NCI-H2107 (cell line): ENCODE data around the gene PRDX2.
A peak's percentile ranks its signal among the peaks of the same experiment; 100 is the strongest.

Experiments
- DNase-seq: peaks from one replicate; lab custom pipeline; 2025; lab: John Stamatoyannopoulos, UW

The PRDX2 gene

DNA sequence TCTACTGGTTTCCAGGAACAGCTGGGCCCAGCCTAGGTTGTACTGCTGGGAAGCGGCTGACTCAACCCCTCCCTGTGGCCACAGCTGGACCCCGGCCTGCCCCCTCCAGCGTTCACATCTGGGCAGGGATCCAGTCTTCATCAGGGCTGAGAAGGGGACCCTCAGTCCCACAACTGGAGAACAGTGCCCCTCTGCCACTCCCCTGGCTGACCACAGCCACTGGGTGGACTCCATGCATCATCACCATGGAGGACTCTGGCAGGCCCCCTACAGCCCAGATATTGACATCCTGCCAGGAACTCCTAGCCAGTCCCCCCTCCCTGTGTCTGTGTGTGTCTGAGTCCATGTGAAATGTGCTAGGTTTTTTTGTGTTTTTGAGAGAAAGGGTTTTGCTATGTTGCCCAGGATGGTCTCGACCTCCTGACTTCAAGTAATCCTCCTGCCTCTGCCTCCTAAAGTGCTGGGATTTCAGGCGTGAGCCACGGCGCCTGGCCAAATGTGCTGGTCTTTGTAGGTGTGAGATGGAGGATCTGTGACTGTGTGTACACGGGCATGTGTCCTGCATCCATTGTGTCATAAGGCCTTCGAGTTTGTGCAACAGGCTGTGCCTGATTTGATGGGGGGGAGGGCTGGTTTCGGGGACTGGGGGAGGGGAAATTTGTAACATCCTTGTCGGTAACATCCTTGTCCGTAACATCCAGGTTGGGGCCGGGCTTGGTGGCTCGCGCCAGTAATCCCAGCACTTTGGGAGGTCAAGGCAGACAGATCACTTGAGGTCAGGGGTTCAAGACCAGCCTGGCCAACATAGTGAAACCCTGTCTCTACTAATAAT is 22.2 kb downstream of the PRDX2 start:
- no peak for DNase-seq

DNA sequence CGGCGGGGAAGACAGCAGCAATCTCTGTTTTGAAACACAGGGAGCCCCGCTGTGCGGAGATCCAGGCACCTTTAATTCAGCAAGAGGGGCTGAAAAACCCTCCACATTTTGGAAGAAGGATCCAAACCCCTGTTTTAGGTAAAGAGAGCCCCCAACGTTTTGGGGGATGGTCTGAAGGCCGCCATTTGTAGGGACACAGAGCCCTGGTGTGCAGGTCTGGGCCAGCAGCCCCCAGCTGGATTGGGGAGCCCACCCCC is 22.8 kb downstream of the PRDX2 start:
- no peak for DNase-seq

DNA sequence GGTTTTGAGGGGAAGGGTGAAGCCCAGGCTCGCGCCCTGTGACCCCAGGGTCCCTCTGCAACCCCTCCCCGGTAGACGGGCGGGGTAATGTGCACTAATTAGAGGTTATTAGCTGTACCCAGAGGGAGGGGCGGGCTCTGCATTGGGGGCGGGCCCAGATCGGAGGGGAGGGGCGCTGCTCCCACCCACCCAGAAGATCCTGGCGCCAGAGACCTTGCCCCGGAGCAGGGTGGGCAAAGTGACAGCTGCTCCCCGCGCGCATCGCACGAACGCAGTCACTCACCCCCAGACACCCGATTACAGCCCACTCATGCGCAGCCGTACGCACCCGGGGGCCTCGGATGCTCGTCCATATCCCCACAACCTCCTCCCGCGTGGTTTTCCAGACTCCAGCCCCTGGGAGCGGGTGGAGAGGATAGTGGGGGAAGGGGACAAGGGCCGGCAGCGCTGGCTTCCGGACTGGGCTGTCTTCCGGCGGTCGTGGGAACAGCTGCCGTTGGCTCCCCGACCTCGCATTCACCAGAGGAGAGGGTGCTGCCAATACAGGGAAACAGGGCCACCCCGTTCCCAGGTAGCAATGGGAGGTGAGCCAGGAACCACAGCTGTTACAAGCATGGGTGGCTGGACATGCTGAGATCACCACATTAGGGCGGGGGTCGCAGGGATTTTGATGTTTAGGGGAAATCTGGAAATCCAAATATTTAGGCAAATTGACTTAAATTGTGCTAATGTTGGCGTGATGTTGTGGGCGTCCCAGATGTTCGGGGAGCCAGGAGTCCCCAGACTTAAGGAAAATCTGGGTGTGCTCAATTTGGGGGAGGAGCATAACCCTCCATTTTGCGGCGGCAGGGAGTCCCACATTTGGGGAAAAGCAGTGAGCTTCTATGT is 23.3 kb downstream of the PRDX2 start:
- peak; percentile 79 for DNase-seq

DNA sequence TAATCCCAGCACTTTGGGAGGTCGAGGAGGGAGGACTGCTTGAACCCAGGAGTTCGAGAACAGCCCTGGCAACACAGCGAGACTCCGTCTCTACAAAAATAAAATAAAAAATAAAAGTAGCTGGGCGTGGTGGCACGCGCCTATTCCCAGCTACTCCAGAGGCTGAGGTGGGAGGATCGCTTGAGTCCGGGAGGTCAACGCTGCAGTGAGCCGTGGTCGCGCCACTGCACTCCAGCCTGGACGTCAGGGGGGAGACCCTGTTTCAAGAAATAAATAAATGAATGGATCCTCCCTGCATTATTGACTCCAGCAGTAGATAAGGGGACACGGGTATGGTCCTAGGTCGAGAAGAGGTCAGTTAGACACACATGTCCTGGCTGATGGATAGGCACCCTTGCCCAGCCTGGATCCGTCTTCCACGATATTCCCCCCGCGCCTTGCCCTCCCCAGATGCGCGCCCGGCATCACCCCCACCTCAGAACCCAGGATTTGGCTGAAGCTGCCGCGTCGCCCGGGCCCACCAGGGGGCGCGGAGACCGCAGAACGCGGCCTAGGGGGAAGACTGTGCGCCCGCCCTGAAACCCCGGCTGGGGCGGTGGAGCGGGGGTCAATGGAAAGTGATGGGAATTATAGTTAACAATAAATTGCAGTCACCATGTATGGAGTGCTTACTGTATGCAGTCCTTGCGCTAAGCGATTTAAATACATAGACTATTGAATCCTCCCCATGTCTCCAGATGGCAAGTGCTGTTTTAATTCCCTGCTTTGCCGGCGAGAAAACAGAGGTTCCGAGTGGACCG is 24.2 kb downstream of the PRDX2 start:
- peak; percentile 71 for DNase-seq

DNA sequence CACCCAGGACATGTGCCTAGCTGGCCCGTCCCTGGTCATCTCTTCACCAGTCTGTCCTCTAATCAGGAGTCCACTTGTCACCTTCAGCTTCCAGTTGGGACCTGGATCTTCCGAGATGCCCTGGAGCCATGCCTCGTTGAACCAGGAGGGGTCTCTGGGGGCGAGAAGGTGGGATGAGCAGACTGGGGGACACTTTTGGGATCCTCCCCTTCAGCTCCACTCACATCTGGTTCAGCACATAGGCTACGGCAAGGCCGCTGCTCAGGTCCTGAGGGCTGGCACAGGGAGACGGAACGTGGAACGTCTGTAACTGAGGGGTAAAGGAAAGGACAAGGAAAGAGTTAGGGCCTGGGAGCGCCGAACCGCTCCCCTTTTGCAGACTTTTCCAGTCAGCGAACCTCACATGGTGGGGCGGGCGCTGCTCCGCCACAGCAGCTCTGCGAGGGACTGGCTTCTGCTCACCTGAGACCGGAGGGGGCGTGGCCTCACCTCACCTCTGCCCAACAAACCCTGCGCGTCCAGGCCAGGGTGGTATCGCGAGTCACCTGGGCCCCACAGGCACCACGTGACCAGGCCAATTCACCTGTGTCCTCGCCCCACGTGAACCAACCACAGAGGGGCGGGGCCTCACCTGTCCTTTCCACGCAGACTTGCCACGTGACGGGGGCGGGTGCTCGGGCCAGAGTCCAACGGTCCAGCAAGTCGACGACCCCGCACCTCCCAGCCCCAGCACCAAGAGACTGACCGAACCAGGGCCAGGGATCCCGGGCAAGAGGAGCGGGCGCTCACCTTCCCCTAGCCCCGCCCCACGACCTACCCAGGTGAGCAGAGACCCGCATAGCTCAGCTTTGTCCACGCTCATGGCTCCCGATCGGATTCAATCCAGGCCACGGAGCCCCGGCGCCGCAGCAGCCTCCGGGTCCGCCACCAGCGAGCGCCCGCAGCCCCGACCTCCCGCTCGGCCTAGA is 26.7 kb downstream of the PRDX2 start, which contains the start of gene HOOK2:
Gene HOOK2 (minus strand): TSS at position 965 of the 968 bp plus-strand sequence. CDS start 103 bp downstream, at position 862.
- peak; percentile 79 for DNase-seq

DNA sequence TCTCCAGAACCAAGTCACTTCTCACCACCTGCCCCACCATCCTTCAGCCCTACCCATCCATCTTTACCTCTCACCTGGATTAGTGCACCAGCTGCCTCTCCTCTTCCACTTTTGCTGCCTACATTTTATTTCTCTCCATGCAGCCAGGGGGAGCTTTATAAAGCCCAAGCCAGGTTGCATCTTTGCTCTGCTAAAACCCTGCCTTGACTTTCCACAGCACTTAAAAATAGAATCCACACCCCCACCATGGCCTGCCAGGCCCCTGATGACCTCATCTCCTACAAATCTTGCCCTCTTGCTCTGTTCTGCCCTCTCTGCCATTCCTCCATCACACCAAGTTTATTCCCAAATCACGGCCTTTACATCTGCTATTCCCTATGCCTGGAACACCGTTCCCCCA is 28.0 kb downstream of the PRDX2 start:
- no peak for DNase-seq

DNA sequence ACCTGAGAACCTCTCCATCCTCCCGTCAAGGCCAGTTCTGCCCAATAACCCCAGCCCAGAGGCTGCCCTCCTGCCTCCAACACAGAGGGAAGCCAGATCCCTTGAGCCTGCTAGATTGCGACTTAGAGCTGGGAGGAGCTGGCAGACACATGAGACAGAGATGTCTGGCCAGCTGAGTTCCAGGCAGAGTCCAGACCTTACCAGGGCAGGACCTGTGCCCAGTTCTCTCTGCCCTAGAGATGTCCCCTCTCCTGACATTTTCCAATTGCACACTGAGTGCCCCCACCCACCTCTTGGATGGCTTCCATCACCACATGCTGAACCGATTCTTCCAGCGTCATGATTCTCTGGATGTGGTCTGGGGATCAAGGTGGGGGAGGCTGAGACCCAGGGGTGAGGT is 29.3 kb downstream of the PRDX2 start:
- DNase-seq = no peak

DNA sequence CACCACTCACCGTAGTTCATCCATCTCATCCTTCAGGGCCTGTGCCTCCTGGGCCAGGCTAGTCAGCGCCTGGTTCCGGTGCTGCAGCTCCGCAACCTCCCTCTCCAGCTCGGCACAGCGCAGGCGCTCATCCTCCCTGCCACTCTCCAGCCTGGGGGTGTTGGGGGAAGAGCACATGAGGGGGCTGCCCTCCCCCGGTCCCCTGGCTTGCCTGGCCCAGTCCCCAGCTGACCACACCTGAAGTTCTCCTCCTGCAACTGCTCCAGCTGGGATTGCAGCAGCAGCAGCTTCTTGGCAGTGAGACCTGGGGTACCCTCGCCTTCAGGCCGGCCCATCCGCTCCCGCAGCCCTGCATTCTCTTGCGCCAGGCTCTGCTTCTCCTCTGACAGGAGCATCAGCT is 30.7 kb downstream of the PRDX2 start:
- no peak for DNase-seq

DNA sequence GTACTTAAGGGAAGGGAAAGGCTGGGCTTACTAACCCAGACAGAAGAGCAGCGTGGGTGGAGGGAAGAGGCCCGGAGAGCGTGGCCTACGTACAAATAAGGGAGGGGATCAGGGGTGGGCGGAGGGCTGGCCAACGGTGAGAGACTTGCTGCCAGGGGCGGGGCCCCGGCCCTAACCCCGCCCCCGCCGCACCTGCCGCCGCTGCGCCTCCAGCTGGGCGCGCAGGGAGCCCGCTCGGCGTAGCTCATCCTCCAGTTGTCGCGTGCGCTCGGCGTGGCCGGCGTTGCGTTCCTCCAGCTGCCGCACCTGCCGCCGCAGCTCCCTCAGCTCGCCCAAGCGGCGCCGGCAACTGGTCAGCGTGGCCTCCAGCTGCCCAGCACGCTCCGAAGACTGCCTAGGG is 31.9 kb downstream of the PRDX2 start:
- DNase-seq = no peak

DNA sequence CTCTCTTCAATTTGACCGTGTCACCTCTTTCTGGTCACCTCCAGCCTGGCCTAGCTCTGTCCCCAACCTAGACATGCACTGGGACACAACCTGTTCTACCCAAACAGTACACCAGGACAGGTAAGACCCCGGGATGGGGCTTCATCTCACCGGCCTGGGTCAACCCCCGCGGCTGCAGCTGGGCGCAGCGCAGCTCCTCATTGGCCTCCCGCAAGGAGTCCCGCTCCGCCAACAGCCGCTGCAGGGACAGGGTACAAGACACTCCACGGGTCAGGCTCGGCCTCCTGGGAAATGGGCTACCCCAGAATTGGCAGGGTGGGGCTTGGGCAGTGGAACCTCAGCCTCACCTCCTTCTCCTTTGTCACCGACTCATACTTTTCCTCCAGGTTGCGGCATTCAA is 33.9 kb downstream of the PRDX2 start:
- DNase-seq = no peak

DNA sequence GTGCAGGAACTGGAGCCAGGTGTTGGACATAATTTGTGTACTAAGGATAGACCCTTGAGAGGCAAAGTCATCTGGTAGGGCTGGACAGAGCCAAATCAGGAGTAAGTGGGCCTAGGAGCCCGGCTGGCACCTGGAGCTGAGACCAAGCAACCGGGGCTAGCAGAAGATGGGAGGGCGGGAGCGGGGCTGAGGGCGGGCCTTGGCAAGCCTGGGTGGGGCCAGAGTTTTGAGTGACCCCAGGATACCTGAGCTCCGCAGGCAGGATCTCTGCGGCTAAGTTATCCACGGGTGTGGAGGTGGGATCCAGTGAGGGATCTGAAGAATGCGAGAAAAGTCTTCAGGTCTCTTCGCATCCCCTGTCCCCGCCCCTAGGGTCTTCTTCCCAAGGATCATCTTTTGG is 34.5 kb downstream of the PRDX2 start:
- no peak for DNase-seq

DNA sequence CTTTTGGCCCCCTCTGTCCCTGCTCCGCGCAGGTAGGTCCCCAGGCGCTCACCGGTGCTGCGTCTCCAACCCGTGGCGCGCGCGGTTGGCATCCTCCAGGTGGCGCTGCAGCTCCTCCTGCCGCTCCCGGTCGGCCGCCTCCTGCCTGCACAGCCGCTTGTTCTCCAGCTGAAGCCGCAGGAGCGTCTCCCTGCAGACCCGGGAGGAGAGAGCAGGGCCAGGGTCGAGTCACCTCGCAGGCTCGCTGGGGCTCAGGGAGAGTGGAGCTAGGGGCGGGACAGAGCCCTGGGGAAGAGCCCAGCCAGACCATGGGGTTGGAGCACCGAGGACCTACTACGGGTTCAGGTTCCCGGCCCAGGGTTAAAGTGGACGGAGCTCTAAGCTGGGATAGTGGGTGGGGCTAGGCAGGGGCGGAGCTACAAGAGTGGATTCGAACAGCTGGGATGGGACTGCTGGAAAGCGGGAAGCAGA is 35.5 kb downstream of the PRDX2 start:
- DNase-seq = peak; percentile 51

DNA sequence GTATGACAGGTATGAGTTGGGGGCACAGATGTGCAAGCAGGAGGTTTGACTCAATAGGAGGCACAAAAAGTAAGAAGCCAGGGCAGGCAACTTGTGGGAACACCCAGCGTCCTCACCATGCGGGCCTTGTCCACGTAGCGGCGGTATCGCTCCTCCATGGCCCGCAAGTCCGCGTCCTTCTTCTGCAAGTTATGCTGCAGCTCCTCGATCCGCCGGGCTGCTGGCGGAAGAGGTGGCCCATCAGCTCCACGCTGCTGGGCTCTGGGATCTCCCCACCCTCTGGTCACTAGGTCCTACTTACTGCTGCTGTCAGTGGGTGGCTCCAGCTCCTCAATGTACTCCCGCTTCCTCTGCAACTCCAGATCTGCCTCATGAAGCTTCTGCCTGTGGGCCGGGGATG is 36.9 kb downstream of the PRDX2 start:
- DNase-seq = no peak

DNA sequence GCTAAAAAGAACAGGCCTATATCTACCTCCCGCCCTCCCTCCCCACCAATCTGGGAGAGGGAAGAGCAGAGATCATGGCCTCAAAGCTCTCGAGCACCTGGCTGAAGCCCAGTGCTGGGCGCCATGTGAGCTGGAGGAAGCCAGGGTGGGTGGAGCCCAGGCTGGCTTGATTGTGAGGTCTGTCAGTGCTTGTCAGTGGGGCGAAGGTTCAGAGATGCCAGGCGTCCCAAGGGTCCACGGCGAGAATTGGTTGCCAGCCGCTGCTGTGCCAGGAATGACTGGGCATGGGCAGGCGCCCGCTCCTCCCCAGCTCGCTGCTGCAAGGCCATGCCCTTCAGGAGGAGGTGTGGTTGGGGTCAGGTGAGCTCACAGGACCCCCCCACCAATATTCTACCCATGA is 38.5 kb downstream of the PRDX2 start:
- DNase-seq = no peak

DNA sequence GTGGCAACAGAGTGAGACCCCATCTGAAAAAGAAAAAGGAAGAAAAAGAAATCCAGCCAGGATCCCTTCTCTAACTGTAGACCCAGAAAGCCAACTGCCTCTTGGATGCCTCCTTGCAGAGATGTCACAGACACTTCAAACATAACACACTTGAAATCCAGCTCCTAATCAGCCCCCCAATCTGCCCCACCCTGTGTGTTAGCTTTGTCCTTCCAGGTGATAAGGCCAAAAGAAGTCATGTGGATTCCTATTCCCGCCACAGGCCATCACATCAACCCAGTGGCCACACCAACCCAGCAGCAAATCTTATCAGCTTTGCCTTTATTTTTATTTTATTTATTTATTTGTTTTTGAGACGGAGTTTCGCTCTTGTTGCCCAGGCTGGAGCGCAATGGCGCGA is 41.9 kb downstream of the PRDX2 start:
- no peak for DNase-seq

DNA sequence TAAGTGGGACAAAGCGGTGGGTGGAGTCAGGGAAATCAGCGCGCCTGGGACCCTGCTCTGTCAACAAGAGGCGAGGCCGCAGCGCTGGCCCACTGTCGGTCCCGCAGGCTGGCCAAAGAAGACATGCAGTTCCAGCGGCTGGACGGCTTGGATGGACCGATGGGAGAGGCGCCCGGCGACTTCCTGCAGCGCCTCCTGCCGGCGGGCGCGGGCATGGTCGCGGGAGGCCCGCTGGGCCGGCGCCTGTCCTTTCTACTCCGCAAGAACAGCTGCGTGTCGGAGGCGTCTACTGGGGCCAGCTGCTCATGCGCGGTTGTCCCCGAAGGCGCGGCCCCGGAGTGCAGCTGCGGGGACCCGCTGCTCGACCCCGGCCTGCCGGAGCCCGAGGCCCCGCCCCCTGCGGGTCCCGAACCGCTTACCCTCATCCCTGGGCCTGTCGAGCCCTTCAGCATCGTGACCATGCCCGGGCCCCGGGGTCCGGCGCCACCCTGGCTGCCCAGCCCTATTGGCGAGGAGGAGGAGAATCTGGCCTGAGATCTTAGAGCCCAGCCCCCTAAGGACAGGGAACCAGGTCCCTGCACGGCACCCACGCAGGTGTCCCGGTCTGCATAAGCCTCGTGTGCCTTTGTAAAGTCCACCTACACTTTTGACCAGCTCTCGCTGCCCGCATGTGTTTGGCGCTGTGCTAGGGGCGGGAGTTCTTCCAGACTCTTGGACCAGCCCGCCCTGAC is 43.9 kb downstream of the PRDX2 start:
- no peak for DNase-seq

DNA sequence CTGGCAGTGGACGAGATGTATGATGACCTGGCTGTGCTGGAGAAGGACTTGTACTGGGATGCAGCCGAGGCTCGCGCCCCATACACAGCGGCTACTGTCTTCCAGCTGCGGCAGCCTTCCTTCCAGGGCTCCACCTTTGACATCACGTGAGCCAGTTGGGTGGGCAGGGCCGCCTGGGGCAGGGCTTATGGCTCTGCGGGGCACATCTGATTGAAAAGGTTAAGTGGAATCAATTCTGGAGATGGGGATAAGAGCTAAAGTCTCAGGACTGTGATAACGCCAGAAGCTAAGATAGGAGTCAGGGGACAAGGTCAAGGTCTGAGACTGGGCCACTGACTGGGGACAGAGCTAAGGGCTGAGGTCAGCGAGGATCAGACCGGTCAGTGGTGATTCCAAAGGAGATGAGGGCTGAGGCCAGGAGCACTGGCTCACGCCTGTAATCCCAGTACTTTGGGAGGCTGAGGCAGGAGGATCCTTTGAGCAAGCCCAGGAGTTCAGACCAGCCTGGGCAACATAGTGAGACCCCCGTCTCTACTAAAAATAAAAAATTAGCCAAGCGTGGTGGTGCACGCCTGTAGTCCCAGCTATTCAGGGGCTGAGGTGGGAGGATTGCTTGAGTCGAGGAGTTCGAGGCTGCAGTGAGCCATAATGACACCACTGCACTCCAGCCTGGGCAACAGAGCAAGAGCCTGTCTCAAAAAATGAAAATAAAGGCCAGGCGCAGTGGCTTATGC is 45.3 kb downstream of the PRDX2 start:
- no peak for DNase-seq

DNA sequence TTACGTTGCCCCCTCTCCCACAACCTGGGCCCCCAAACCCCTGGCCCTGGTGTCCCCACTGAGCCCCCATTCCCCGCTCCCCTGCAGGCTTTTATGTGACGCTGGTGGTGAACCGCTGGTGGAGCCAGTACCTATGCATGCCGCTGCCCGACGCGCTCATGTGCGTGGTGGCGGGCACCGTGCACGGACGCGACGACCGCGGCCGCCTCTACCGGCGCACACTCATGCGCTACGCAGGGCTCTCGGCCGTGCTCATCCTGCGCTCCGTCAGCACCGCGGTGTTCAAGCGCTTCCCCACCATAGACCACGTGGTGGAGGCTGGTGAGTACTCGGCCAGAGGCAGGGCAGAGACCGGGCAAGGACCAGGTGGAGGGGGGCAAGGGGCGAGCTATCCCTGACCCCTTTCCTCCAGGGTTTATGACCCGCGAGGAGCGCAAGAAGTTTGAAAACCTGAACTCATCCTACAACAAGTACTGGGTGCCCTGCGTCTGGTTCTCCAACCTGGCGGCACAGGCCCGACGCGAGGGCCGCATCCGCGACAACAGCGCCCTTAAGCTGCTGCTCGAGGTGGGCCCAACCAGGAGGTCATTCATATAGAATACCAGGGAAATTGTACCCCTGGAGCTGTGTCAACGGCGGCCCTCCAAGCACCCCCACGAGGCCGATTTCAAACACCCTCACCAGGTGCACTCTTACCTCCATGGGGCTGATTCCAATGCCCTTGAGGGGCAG is 47.0 kb downstream of the PRDX2 start:
- no peak for DNase-seq
